Skeletal muscle satellite cell (primary cell): ENCODE results near the gene ZPBP2.
"Not testable (repeated sequence)": the region's sequence is repeated elsewhere in the genome, so short reads cannot be mapped to it uniquely, and the experiment has no call there.

Experiments used
- H3K27me3 ChIP-seq: 2 replicates; pipeline ENCODE4 v1.7.0; 2013; ENCODE audit warnings: low read length; ENCODE audit not compliant: control insufficient read depth, insufficient read depth
- H3K36me3 ChIP-seq: 2 replicates; pipeline ENCODE4 v1.7.0; 2013; ENCODE audit warnings: mild to moderate bottlenecking, control low read depth, low read length; ENCODE audit not compliant: insufficient read depth
- H3K4me1 ChIP-seq: 2 replicates; pipeline ENCODE4 v1.7.0; 2013; ENCODE audit warnings: low read length; ENCODE audit not compliant: control insufficient read depth, insufficient read depth
- H3K4me2 ChIP-seq: 2 replicates; pipeline ENCODE4 v1.7.0; 2013; ENCODE audit warnings: mild to moderate bottlenecking, low read length
- H3K4me3 ChIP-seq: 2 replicates; pipeline ENCODE4 v1.7.0; 2013; ENCODE audit warnings: low read length
- H3K9ac ChIP-seq: 2 replicates; pipeline ENCODE4 v1.7.0; 2013; ENCODE audit warnings: mild to moderate bottlenecking, low read depth, low read length, moderate library complexity
- H3K9me3 ChIP-seq: replicated peaks from 2 replicates; pipeline ENCODE4 v1.7.0; 2013; ENCODE audit warnings: mild to moderate bottlenecking, control low read depth, low read length

The ZPBP2 gene

DNA sequence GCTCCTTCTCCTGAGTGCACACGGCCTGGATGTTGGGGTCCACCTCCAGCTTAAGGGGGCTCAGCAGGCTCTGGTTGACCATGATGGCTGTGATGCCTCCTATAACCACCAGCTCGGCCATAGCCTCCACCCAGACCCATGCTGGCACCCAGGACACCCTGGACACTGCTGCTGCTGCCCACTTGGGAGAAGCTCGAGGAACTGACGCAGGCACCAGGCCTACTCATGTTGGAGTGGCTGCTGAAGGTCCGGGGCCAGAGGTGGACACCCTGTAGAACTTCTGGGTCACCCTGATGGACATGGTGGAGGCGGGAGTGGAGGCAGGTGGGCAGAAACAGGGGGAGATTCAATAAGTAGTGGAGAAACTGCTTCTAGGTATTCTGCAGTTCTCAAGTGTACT is 31.9 kb upstream of the ZPBP2 start:
- no peaks in the 10 kb centered on the region for H3K9me3 ChIP-seq
- no peak overlapping the region for H3K9ac ChIP-seq
- H3K4me2 ChIP-seq, result no peak overlapping the region
- no peaks in the 10 kb centered on the region for H3K4me1 ChIP-seq
- peaks cover 53% of the 10 kb centered on the region for H3K27me3 ChIP-seq
- H3K4me3 ChIP-seq, result no peak overlapping the region
- no peaks in the 10 kb centered on the region for H3K36me3 ChIP-seq

DNA sequence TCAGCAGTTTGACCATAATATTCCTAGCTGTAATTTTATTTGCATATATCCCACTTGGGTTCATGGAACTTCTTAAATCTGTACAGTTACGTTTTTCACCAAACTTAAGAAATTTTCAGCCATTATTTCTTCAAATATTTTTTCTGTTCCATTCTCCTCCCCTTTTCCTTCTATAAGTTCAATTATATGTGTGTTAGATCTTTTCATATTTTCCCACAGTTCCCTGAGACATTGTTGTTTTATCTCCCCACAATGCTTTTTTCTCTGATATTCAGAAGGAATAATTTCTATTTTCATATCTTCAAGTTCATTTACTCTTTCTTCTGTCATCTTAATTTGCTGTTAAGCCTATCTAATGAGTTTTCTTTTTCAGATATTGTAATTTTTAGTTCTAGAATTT is 29.9 kb upstream of the ZPBP2 start:
- Histone ChIP-seq H3K9me3 (no peaks in the 10 kb centered on the region), H3K36me3 (no peaks in the 10 kb centered on the region), H3K4me2 (no peak overlapping the region), H3K4me1 (no peaks in the 10 kb centered on the region), H3K9ac (no peak overlapping the region), H3K4me3 (no peak overlapping the region), H3K27me3 (peaks cover 56% of the 10 kb centered on the region)

DNA sequence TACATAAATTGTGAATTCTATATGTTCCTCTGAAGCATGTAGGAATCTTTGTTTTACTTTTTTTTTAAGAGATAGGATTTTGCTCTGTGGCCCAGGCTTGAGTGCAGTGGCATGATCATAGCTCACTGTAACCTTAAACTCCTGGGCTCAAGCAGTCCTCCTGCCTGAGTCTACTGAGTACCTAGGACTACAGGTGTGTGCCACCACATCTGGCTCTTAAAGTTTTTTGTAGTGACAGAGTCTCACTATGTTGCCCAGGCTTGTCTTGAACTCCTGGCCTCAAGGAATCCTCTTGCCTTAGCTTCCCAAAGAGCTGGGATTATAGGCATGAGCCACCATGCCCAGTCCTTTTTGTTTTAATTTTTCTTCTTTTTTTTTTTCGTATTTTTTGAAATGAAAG is 29.2 kb upstream of the ZPBP2 start:
- Histone ChIP-seq H3K9ac (no peak overlapping the region), H3K4me1 (no peaks in the 10 kb centered on the region), H3K27me3 (peaks cover 59% of the 10 kb centered on the region), H3K4me2 (no peak overlapping the region), H3K36me3 (no peaks in the 10 kb centered on the region), H3K4me3 (no peak overlapping the region), H3K9me3 (no peaks in the 10 kb centered on the region)

DNA sequence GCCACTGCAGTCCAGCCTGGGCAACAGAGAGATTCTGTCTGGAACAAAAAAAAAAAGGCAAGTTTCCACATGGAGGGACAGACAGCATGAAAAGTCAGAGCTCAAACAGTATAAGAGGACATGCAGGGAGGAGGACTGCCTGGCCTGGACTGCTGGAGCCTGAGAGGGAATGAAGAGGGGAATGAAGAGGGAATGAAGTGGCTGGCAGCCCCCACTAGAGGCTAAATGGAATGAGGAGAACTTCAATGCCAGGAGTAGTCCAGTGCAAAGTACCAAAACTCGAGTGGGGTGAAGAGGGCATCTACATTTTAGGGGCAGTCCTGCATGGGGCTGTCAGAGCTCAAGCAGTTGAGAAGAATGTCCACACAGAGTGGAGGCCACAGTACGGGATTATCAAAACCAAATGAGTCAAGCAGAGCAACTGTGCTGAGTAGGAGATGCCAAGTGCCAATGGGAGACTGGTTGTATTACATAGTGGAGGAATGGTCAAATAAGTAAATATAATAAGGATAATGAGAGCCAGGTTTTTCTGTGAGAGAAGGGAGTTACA is 26.8 kb upstream of the ZPBP2 start:
- no peaks in the 10 kb centered on the region for H3K9me3 ChIP-seq

DNA sequence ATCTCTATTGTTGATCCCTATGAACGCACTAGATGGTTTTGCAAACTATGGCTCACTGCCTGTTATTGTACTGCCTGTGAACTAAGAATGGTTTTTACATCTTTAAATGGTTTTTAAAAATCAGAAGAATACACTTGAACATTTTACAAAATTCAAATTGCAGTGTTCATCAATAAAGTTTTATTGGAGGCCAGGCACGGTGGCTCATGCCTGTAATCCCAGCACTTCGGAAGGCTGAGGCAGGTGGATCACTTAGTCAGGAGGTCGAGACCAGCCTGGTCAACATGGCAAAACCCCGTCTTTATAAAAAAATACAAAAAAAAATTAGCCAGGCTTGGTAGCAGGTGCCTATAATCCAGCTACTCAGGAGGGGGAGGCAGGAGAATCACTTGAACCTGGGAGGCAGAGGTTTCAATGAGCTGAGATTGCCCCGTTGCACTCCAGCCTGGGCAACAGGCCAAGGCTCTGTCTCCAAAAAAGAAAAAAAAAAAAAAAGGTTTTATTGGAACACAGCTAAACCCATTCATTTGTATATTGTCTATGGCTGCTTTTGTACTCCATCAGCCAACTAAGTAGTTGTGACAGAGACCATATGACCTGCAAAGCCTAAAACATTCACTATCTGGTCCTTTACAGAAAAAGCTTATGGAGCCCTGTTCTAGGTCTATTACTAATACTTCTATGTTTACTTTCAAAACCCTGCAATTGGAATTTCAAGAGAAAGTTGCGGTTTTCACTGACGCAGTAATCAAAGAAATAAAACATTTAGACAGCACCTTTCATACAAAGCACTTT is 22.8 kb upstream of the ZPBP2 start:
- Histone ChIP-seq H3K36me3 (no peaks in the 10 kb centered on the region), H3K9ac (no peak overlapping the region), H3K4me3 (no peak overlapping the region), H3K27me3 (peaks cover 78% of the 10 kb centered on the region), H3K4me2 (no peak overlapping the region), H3K4me1 (no peaks in the 10 kb centered on the region), H3K9me3 (no peaks in the 10 kb centered on the region)

More for the DNA sequence above, 26.8 kb upstream of the ZPBP2 start:
- H3K27me3 ChIP-seq, result peaks cover 62% of the 10 kb centered on the region
- H3K36me3 ChIP-seq, result no peaks in the 10 kb centered on the region
- H3K9ac ChIP-seq, result no peak overlapping the region
- H3K4me2 ChIP-seq, result no peak overlapping the region
- no peak overlapping the region for H3K4me3 ChIP-seq
- no peaks in the 10 kb centered on the region for H3K4me1 ChIP-seq

DNA sequence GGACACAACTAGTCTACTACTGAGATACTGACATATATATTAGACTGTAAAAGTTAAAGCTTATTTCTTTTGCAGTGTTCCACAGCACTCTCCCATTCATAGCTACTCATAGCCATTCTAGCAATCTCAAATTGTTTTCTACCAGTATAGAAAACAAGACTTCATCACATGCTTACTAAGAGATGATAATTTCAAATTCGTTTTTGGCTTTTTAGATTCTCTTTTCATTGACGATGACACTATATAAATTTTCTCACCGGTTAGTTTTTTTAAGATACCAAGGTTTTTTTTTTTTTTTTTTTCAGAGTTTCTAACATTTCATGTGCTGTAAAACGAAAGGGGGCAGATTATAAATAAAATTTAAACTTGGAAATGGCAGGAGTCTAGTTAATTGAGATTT is 21.8 kb upstream of the ZPBP2 start:
- H3K4me1 ChIP-seq, result no peaks in the 10 kb centered on the region
- H3K9ac ChIP-seq, result no peak overlapping the region
- H3K27me3 ChIP-seq, result peaks cover 73% of the 10 kb centered on the region
- H3K4me2 ChIP-seq, result no peak overlapping the region
- no peaks in the 10 kb centered on the region for H3K36me3 ChIP-seq
- H3K9me3 ChIP-seq, result no peaks in the 10 kb centered on the region
- no peak overlapping the region for H3K4me3 ChIP-seq

DNA sequence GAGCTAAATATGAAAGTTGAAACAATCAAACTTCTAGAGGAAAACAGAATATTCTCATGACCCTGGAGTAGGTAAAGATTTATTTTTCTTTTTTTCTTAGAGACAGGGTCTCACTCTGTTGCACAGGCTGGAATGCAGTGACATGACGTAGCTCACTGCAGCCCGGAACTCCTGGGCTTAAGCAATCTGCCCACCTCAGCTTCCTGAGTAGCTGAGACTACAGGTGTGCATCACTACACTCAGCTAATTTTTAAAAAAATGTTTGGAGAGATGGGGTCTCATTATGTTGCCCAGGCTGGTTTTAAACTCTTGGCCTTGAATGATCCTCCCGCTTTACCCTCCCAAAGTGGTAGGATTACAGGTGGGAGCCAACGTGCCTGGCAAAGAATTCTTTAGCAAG is 19.4 kb upstream of the ZPBP2 start:
- no peak overlapping the region for H3K9ac ChIP-seq
- no peaks in the 10 kb centered on the region for H3K4me1 ChIP-seq
- H3K27me3 ChIP-seq, result peaks cover 66% of the 10 kb centered on the region
- no peak overlapping the region for H3K4me2 ChIP-seq
- no peaks in the 10 kb centered on the region for H3K36me3 ChIP-seq
- H3K4me3 ChIP-seq, result no peak overlapping the region
- no peaks in the 10 kb centered on the region for H3K9me3 ChIP-seq

DNA sequence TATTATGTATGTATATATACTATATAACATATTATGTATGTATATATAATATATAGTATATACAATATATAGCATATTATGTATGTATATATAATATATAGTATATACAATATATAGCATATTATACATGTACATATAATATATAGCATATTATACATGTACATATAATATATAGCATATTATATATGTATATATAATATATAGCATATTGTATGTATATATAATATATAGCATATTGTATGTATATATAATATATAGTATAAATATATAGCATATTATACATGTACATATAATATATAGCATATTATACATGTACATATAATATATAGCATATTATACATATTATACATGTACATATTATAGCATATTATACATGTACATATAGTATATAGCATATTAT is 17.8 kb upstream of the ZPBP2 start:
- not testable (repeated sequence) for H3K4me2 ChIP-seq, H3K9ac ChIP-seq, H3K36me3 ChIP-seq, H3K9me3 ChIP-seq, H3K4me3 ChIP-seq, H3K4me1 ChIP-seq
- peaks cover 64% of the 10 kb centered on the region for H3K27me3 ChIP-seq

DNA sequence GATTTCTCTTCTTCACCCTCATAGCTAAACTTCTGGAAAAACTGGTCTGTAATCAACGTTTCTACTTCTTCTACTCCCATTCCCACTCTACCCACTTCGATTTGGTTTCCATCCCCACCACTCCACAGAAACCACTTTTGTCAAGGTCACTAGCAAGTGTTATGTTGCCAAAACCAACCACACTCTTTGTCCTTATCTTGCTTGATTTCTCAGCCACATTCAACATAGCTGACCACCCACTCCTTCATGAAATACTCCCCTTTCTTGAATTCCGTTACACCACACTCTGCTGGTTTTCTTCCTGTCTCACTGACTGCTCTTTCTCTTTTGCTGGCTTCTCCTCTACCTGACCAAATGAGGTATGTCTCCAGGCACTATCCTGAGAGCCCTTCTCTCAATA is 15.8 kb upstream of the ZPBP2 start:
- Histone ChIP-seq H3K9me3 (no peaks in the 10 kb centered on the region), H3K27me3 (peaks cover 53% of the 10 kb centered on the region), H3K36me3 (no peaks in the 10 kb centered on the region), H3K4me3 (no peak overlapping the region), H3K4me2 (no peak overlapping the region), H3K9ac (no peak overlapping the region), H3K4me1 (no peaks in the 10 kb centered on the region)

DNA sequence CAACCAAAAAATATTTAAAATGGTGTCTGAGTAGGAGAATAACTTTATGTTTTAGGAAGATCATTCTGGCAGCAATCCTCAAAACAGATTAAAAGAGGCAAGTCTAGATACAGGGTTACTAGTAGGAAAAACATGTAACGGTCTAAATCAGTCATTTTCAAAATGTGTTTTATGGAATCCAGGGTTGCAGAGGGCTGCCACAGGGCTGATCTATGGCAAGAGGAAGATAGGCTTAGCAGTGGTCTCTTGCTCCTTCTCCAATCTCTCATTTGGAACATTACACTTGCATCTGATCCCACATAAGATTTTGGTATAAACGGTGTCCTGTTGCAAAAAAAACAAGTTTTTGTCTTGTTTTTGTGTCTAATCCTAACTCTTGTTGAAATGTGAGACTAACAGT is 13.1 kb upstream of the ZPBP2 start:
- Histone ChIP-seq H3K27me3 (peaks cover 57% of the 10 kb centered on the region), H3K36me3 (no peaks in the 10 kb centered on the region), H3K4me1 (no peaks in the 10 kb centered on the region), H3K9ac (no peak overlapping the region), H3K4me3 (no peak overlapping the region), H3K9me3 (no peaks in the 10 kb centered on the region), H3K4me2 (no peak overlapping the region)

DNA sequence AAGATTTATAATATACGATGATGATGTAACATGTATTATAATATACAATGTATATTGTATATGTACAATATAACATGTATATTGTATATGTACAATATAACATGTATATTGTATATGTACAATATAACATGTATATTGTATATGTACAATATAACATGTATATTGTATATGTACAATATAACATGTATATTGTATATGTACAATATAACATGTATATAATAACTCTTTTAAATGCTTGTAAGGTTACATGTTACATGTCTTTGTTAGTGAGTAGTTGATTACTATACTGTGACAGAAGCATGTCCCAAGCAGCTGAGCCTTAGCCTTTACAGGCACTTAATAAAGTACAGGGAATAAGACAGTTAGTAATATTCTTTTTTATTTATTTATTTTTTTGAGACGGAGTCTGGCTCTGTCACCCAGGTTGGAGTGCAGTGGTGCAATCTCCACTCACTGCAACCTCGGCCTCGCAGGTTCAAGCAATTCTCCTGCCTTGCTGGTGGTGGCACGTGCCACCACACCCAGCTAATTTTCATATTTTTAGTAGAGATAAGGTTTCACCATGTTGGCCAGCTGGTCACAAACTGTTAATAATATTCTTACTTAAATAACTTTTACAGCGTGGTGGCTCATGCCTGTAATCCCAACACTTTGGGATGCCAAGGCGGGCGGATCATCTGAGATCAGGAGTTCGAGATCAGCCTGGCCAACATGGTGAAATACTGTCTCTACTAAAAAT is 11.9 kb upstream of the ZPBP2 start:
- H3K9ac ChIP-seq, H3K4me1 ChIP-seq, H3K4me2 ChIP-seq, H3K9me3 ChIP-seq, H3K4me3 ChIP-seq, H3K36me3 ChIP-seq: not testable (repeated sequence)
- H3K27me3 ChIP-seq, result peaks cover 66% of the 10 kb centered on the region
